DND-41 (cell line): Measurements from ENCODE around the gene ZNF70.

Experiments
- ATAC-seq: fragments of 200-7000 bp; cut with Tn5 transposase; 3 replicates; pipeline ENCODE4 v1.9.1; 2021; ENCODE audit warnings: low read depth; ENCODE audit not compliant: insufficient read depth
- DNase-seq: peaks from one replicate; pipeline ENCODE4 v3.0.0-alpha.2; 2020
- H2AFZ ChIP-seq: 2 replicates; pipeline ENCODE4 v1.6.0; 2012; ENCODE audit warnings: low read depth, low read length
- H3K27ac ChIP-seq: 2 replicates; pipeline ENCODE4 v1.5.1; 2012; ENCODE audit warnings: low read length, inconsistent platforms
- H3K27me3 ChIP-seq: fragments of 200-600 bp; sonication (generic); 2 replicates; pipeline ENCODE4 v1.6.0; 2012; ENCODE audit warnings: low read length, mild to moderate bottlenecking, inconsistent platforms; ENCODE audit not compliant: insufficient read depth, poor library complexity
- H3K36me3 ChIP-seq: 2 replicates; pipeline ENCODE4 v1.5.1; 2012; ENCODE audit warnings: low read length, inconsistent platforms; ENCODE audit not compliant: insufficient read depth
- H3K4me1 ChIP-seq: 2 replicates; pipeline ENCODE4 v1.5.1; 2012; ENCODE audit warnings: mild to moderate bottlenecking, low read length; ENCODE audit not compliant: insufficient read depth
- H3K4me2 ChIP-seq: 2 replicates; pipeline ENCODE4 v1.6.0; 2012; ENCODE audit warnings: mild to moderate bottlenecking, moderate library complexity, low read length, inconsistent platforms; ENCODE audit not compliant: insufficient read depth
- H3K4me3 ChIP-seq, 2 experiments: fragments of 200-600 bp in 1 of 2; shearing (Covaris generic) in 1 of 2; 2 replicates each; pipeline ENCODE4 v1.5.1; 2012 to 2016; ENCODE audit warnings: inconsistent platforms in 2 of 2, low read length in 2 of 2, mild to moderate bottlenecking in 2 of 2, low read depth in 1 of 2, moderate library complexity in 1 of 2
- H3K79me2 ChIP-seq: 2 replicates; pipeline ENCODE4 v1.6.0; 2012; ENCODE audit warnings: low read length, inconsistent platforms; ENCODE audit not compliant: insufficient read depth
- H3K9ac ChIP-seq: 2 replicates; pipeline ENCODE4 v1.6.0; 2012; ENCODE audit warnings: low read depth, mild to moderate bottlenecking, inconsistent platforms, low read length, moderate library complexity
- H3K9me3 ChIP-seq: 2 replicates; pipeline ENCODE4 v1.5.1; 2012; ENCODE audit warnings: low read length, moderate library complexity, mild to moderate bottlenecking, inconsistent platforms; ENCODE audit not compliant: insufficient read depth, severe bottlenecking
- H4K20me1 ChIP-seq: 2 replicates; pipeline ENCODE4 v1.6.0; 2012; ENCODE audit warnings: low read length; ENCODE audit not compliant: insufficient read depth
- CTCF ChIP-seq: IDR thresholded peaks from 2 replicates; pipeline ENCODE4 v1.5.1; 2012; ENCODE audit warnings: borderline replicate concordance, low read length, moderate library complexity, mild to moderate bottlenecking; ENCODE audit not compliant: poor library complexity, severe bottlenecking; ENCODE audit errors: extremely low read depth
- EZH2 ChIP-seq: IDR thresholded peaks from 3 replicates; pipeline ENCODE4 v1.6.1; 2012; ENCODE audit warnings: borderline replicate concordance, low read depth, mild to moderate bottlenecking, moderate library complexity, low read length, inconsistent platforms; ENCODE audit not compliant: severe bottlenecking

Gene ZNF70

GRCh38 chr22:23762842-23763578 lies 12.1 kb upstream of the ZNF70 start, which contains the start of gene C22orf15:
Gene C22orf15, plus strand, starts transcription at chr22:23762990. Its CDS starts 317 bp downstream, at chr22:23763307.
- no peaks in the 10 kb centered on the region; the same call in 1 of the 2 replicates for H3K36me3 ChIP-seq
- TF ChIP-seq CTCF: no peak
- TF ChIP-seq EZH2: no peak
- no peak within 1 kb of the TSS for H3K4me3 ChIP-seq
- peaks cover 28% of the 10 kb centered on the region for H3K4me1 ChIP-seq
- no peaks in the 10 kb centered on the region for H3K9me3 ChIP-seq
- H3K9ac ChIP-seq: peak within 1 kb of the TSS; percentile 9; the same call in 1 of the 2 replicates
- no peak within 1 kb of the TSS for H3K4me2 ChIP-seq
- H3K27ac ChIP-seq: 0 out of 2 replicates have a peak within 1 kb of the TSS, but pooled peaks have one; percentile 37
- H3K27me3 ChIP-seq: no peaks in the 10 kb centered on the region
- peak; percentile 62 for DNase-seq
- peak; percentile 50 for ATAC-seq
- H4K20me1 ChIP-seq: no peaks in the 10 kb centered on the region
- no peak within 1 kb of the TSS for H2AFZ ChIP-seq
- no peaks in the 10 kb centered on the region for H3K79me2 ChIP-seq

GRCh38 chr22:23760056-23760455 lies 9.1 kb upstream of the ZNF70 start:
- Histone ChIP-seq H3K4me3 (no peak overlapping the region), H4K20me1 (no peaks in the 10 kb centered on the region), H3K79me2 (no peaks in the 10 kb centered on the region), H3K4me1 (peaks cover 12% of the 10 kb centered on the region), H3K36me3 (no peaks in the 10 kb centered on the region; the same call in 1 of the 2 replicates), H3K27me3 (no peaks in the 10 kb centered on the region), H3K4me2 (no peak overlapping the region), H2AFZ (no peak overlapping the region), H3K9ac (no peak overlapping the region), H3K9me3 (no peaks in the 10 kb centered on the region), H3K27ac (no peak overlapping the region)
- no peak for ATAC-seq
- TF ChIP-seq EZH2: no peak
- no peak for TF ChIP-seq CTCF
- no peak for DNase-seq

- ATAC-seq: no peak
- TF ChIP-seq EZH2: no peak
- TF ChIP-seq CTCF: no peak
Observed at GRCh38 chr22:23759566-23759965, 8.7 kb upstream of the ZNF70 start.

More at GRCh38 chr22:23759566-23759965, 8.7 kb upstream of the ZNF70 start:
- H3K79me2 ChIP-seq: no peaks in the 10 kb centered on the region
- peaks cover 12% of the 10 kb centered on the region for H3K4me1 ChIP-seq
- H3K27ac ChIP-seq: no peak overlapping the region
- H3K9ac ChIP-seq: no peak overlapping the region
- no peak overlapping the region for H3K4me2 ChIP-seq
- H4K20me1 ChIP-seq: no peaks in the 10 kb centered on the region
- H3K4me3 ChIP-seq: no peak overlapping the region
- H3K9me3 ChIP-seq: no peaks in the 10 kb centered on the region
- DNase-seq: no peak
- H3K27me3 ChIP-seq: no peaks in the 10 kb centered on the region
- H3K36me3 ChIP-seq: no peaks in the 10 kb centered on the region
- no peak overlapping the region for H2AFZ ChIP-seq
